GM21723 (cell line): ENCODE measurements around the gene NPPB.

Experiments used
- ATAC-seq: cut with Tn5 transposase; IDR thresholded peaks from one replicate; pipeline ENCODE4 v1.9.1; 2021; ENCODE audit warnings: mild to moderate bottlenecking, moderate library complexity; ENCODE audit not compliant: unreplicated experiment

Gene NPPB

DNA sequence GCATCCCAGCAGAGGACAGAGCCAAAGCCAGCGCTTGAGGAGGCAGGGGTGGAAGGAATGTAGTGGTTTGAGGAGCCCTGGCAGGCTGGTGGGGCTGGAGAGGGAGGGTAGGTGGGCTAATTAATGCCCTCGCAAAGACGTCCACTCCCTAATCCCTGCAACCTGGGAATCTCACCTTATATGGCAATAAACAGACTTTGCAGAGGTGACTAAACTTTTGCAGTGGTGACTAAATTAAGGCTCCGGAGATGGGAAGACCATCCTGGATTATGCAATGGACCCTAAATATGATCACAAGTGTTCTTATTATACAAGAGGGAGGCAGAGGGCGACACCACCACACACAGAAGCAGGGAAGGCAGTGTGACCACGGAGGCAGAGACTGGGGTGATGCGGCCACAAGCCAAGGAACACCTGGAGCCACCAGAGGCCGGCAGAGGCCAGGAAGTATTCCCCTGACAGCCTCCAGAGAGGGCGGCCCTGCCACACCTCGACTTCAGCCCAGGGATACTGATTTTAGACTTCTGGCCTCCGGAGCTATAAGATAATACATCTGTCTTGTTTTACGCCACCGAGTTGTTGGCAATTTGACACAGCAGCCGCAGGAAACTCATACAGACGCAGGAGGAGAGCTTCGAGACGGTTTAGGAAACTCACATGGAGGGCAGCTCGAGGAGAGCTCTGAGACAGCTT lies 23.1 kb upstream of the NPPB start:
- ATAC-seq = no peak

GRCh38 chr1:11880911-11881748 lies 22.4 kb upstream of the NPPB start:
- no peak for ATAC-seq

- ATAC-seq = no peak
Measured at GRCh38 chr1:11880181-11880575, 21.4 kb upstream of the NPPB start.

GRCh38 chr1:11879311-11880180 lies 20.8 kb upstream of the NPPB start:
- no peak for ATAC-seq

DNA sequence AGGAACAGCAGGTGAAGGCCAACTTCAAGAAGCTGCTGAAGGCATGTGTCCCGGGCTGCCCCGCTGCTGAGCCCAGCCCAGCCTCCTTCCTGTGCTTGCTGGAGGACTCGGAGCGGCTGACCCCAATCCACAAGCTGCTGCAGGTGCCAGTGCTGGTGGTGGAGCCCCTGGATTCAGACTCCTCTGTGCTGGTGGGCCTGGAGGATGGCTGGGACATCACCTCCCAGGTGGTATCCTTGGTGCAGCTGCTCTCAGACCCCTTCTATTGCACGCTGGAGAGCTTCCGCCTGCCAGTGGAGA lies 20.1 kb upstream of the NPPB start:
- ATAC-seq = no peak

GRCh38 chr1:11878081-11878890 lies 19.5 kb upstream of the NPPB start:
- no peak for ATAC-seq

DNA sequence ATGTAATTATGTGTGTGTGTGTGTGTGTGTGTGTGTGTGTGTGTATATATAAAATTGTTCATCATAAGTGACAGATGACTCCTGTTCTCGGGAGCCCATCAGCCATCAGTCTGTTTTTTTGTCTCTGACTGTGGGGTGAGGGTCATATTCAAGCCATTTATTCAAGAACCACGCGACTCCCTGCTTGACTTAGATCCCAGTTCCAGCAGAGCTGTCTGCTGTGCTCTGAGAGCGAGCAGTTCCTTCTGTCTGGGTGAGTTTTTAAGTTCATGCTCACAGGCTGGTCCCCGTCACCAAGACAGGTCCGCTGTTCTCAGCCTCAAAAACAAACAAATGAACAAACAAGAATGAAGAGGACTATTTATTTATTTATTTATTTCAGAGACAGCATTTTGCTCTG lies 18.3 kb upstream of the NPPB start:
- ATAC-seq = no peak

- no peak for ATAC-seq
Measured at GRCh38 chr1:11875094-11875493, 16.3 kb upstream of the NPPB start.

DNA sequence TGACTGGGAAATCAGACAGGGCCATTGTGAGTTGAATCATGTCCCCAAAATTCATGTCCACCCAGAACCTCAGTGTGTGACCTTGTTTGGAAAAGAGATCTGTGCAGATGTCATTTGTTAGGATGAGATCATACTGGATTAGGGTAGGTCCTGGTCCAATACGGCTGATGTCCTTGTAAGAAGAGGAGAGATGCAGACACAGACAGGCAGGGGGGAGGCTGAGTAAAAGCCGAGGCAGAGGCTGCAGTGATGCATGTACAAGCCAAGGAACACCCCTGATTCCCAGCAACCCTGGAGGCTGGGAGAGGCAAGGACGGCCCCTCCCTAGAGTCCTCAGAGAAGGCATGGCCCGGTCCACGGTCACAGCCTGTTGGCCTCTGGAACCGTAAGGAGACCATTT lies 15.9 kb upstream of the NPPB start:
- ATAC-seq = no peak

DNA sequence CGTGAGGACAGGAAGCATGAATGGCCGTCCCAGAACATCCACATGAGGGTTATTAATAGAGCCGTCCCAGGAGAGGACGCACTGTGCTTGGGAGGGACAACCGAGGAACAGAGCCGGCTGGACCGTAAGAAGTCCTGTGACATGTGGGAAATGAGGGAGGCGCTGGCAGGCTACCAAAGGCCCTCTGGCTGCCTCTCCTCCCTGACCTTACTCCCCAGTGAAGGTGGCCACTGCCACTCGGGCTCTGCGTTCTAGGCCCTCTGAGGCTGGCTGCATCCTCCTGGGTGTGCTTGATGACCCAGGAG lies 15.5 kb upstream of the NPPB start:
- ATAC-seq = no peak

DNA sequence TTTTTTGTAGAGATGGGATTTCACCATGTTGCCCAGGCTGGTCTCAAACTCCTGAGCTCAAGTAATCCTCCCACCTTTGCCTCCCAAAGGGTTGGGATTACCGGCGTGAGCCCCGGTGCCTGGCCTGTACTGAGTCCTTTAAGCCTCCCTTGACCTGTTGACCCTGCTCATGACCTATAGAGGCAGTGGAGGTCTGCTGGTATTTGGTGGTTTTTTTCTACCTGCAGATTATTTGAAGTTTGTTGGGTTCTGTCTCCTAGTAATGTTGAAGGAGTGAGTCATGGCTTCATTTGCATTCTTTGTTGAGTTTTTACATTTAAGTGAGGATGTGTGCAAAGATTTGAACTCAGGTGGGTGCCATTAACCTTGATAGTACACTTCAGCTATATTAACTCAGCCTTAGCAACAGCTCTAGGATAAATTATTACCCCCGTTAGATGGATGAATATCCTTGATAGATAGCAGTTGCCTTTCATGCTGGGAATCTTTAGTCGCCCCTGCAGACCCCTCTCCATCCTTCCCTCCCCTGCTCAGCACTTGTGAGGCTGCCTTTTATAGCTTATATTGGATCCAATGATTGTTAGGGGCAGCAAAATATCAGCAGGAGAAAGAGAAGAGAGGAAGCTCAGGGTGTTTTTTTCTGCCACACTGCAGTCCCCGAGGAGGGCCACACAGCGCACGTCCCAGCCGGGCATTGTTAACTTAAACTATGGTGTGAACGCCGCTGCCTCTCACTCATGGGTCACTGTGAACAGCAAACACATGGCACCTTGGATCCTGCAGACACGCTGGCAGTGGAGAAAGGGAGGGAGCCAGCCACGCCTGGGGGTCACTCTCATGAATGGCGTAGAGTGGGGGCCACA lies 14.9 kb upstream of the NPPB start:
- ATAC-seq = no peak

DNA sequence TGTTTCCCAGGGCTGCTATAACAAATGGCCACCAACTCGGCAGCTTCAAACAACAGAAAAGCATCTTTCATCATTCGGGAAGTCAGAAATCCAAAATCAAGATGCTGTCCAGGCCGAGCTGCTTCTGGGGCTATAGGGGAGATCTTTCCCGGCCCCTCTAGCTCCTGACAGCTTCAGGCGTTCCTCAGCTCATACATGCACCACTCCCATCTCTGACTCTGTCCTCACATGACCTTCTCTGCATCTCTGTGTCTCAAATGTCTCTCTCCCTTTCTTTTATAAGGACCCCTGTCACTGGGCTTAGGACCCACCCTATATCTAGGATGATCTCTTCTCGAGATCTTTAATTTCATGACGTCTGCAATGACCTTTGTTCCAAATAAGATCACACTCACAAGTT lies 13.8 kb upstream of the NPPB start:
- ATAC-seq = no peak

DNA sequence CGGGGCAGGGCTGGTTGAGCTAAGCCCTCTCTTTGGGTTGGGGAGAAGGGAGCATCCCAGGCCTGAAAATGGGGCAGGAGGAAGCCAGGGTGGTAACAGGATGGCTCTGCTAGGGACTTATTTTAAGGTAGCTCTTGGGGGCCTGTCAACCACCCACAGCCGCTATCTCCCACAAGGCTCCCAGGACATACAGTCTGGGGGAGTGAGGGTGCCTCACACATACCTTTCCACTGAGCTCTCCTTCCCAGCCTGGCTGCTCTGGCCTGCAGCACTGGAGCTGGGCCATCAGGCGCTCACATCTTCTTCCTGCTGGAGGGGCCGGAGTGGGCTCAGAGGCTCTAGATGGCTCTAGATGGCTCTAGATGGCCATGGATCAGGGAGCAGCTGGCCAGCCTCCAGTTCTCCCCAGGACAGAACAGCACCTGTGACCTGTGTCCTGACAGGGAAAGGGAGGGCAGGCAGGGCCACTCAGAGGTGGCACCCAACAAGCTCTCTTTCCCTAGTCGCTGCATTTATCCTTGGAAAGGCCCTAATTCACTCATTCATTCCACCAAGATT lies 11.0 kb upstream of the NPPB start:
- no peak for ATAC-seq

GRCh38 chr1:11869104-11869503 lies 10.4 kb upstream of the NPPB start:
- no peak for ATAC-seq

DNA sequence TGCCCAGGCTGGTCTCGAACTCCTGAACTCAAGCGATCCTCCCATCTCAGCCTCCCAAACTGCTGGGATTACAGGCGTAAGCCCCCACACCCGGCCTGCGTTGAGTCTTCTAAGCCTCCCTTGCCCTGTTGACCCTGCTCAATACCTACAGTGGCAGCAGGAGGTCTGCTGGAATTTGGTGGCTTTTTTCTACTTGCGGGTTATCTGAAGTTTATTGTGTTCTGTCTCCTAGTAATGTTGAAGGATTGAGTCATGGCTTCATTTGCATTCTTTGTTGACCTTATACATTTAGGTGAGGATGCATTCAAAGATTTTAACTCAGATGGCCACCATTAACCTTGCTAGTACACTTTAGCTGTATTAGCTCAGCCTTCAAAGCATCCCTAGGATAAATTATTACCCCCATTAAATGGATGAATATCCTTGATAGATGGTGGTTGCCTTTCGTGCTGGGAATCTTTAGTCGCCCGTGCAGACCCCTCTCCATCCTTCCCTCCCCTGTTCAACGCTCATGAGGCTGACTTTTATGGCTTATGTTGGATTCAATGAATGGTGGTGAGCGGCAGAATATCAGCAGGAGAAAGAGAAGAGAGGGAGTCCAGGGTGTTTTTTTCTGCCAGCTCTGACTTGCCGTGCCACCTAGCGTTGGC lies 9.7 kb upstream of the NPPB start:
- no peak for ATAC-seq

DNA sequence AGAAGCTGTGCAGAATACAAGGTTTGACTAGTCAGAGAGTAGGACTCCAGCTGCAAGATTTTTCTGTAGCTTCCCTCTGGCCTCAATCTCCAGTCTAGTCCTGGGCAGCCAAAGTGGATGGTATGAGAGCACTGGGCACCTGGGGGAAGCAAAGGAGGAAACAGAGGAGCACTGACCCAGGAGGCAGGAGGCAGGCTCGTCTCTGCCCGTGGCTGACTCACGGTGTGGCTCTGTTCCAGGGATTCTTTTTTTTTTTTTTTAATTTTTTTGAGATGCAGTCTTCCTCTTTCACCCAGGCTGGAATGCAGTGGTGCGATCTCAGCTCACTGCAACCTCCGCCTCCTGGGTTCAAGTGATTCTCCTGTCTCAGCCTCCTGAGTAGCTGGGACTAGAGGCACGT lies 4.1 kb upstream of the NPPB start:
- ATAC-seq = no peak

DNA sequence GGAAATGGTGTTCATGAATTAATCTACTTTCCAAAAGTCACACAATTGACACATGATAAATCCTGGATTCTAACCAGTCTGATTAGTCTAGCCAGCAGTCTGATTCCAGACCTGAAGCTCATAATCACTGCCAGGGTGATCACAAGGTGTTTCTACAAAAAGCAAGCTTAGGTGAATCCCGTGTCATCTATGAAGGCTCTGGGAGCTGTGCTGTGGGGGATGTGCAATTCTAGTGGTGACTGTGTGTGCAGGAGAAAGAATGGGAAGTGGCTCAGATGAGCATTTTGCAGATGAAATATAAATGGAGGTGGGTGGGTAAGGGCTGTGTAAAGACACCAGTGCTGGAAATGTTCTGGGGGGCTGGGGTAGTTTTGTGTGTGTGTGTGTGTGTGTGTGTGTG lies 1.8 kb upstream of the NPPB start:
- no peak for ATAC-seq

- no peak for ATAC-seq
Measured at GRCh38 chr1:11860083-11860482, 1.3 kb upstream of the NPPB start.
